Neural progenitor cell (in vitro differentiated cells): ENCODE results near the gene TBC1D1. TPM values are rescaled to one million over a fixed set of nuclear protein-coding genes. Genes with fewer than 3 reads are reported as not detected.

Source experiments
- DNase-seq: peaks from one replicate; pipeline ENCODE4 v3.0.0-alpha.2; 2016; ENCODE audit warnings: low spot score
- H2AFZ ChIP-seq: fragments of 200-600 bp; sonication (generic); replicated peaks from 2 replicates; pipeline ENCODE4 v1.6.1; 2016; ENCODE audit warnings: antibody characterized with exemption
- H3F3A ChIP-seq: fragments of 200-600 bp; sonication (generic); 2 replicates; pipeline ENCODE4 v1.6.1; 2016; ENCODE audit warnings: antibody characterized with exemption, low read depth
- H3K27ac ChIP-seq: fragments of 200-600 bp; sonication (generic); 2 replicates; pipeline ENCODE4 v1.5.1; 2016; ENCODE audit warnings: mild to moderate bottlenecking
- H3K27me3 ChIP-seq: fragments of 200-600 bp; sonication (generic); 2 replicates; pipeline ENCODE4 v1.6.1; 2016; ENCODE audit warnings: mild to moderate bottlenecking, moderate library complexity
- H3K36me3 ChIP-seq: fragments of 200-600 bp; sonication (generic); 2 replicates; pipeline ENCODE4 v1.5.1; 2016
- H3K4me1 ChIP-seq: fragments of 200-600 bp; sonication (generic); 2 replicates; pipeline ENCODE4 v1.6.1; 2016; ENCODE audit warnings: mixed run types
- H3K4me2 ChIP-seq: fragments of 200-600 bp; sonication (generic); 2 replicates; pipeline ENCODE4 v1.6.1; 2016
- H3K4me3 ChIP-seq: fragments of 200-600 bp; sonication (generic); 2 replicates; pipeline ENCODE4 v1.5.1; 2016
- H3K79me2 ChIP-seq: fragments of 200-600 bp; sonication (generic); 2 replicates; pipeline ENCODE4 v1.6.1; 2016; ENCODE audit warnings: low read depth
- H3K9ac ChIP-seq: fragments of 200-600 bp; sonication (generic); 2 replicates; pipeline ENCODE4 v1.6.1; 2016
- H3K9me3 ChIP-seq: fragments of 200-600 bp; sonication (generic); 2 replicates; pipeline ENCODE4 v1.5.1; 2016; ENCODE audit warnings: low read depth
- H4K20me1 ChIP-seq: fragments of 200-600 bp; sonication (generic); 2 replicates; pipeline ENCODE4 v1.6.1; 2016; ENCODE audit warnings: low read depth
- H3K27ac Mint-ChIP-seq: 3 replicates; pipeline ENCODE4 v1.8.0; 2021; ENCODE audit warnings: mixed read lengths
- H3K27me3 Mint-ChIP-seq: 2 replicates; pipeline ENCODE4 v1.8.0; 2022; ENCODE audit warnings: low read depth, mild to moderate bottlenecking, inconsistent platforms, moderate library complexity, mixed read lengths; ENCODE audit not compliant: insufficient read depth
- H3K36me3 Mint-ChIP-seq: 3 replicates; pipeline ENCODE4 v1.8.0; 2021; ENCODE audit warnings: mixed read lengths
- H3K4me1 Mint-ChIP-seq: 3 replicates; pipeline ENCODE4 v1.8.0; 2021; ENCODE audit warnings: mixed read lengths
- H3K4me3 Mint-ChIP-seq: 3 replicates; pipeline ENCODE4 v1.8.0; 2021; ENCODE audit warnings: mild to moderate bottlenecking, moderate library complexity, mixed read lengths
- H3K9me3 Mint-ChIP-seq: 3 replicates; pipeline ENCODE4 v1.8.0; 2020; ENCODE audit warnings: mixed read lengths
- CTCF ChIP-seq: fragments of 200-600 bp; sonication (generic); IDR thresholded peaks from 2 replicates; pipeline ENCODE4 v1.5.1; 2017; ENCODE audit warnings: antibody characterized with exemption, mild to moderate bottlenecking
- EZH2 ChIP-seq: fragments of 200-600 bp; sonication (generic); IDR thresholded peaks from 2 replicates; pipeline ENCODE4 v1.6.1; 2017; ENCODE audit warnings: antibody characterized with exemption, mild to moderate bottlenecking, moderate library complexity
- EZH2phosphoT487 ChIP-seq: fragments of 200-600 bp; sonication (generic); IDR thresholded peaks from 2 replicates; pipeline ENCODE4 v1.6.1; 2017; ENCODE audit warnings: antibody characterized with exemption
- total RNA-seq: library from RNA; depleted of rRNA; stranded (reverse); fragments of >200 nt; gene quantifications from 2 replicates; pipeline ENCODE4 v1.2.3, GENCODE V29; 2015; ENCODE audit warnings: low replicate concordance

TBC1D1 gene
- total RNA-seq, 1 donor from 2014 or later = 208 TPM

GRCh38 chr4:37865450-37865849 is 25.4 kb upstream of the TBC1D1 start:
- Mint-ChIP-seq H3K36me3 (peaks cover 15% of the 10 kb centered on the region), H3K9me3 (no peaks in the 10 kb centered on the region), H3K4me3 (no peak overlapping the region), H3K27me3 (no peaks in the 10 kb centered on the region), H3K4me1 (no peaks in the 10 kb centered on the region), H3K27ac (no peak overlapping the region)
- no peak overlapping the region for H2AFZ ChIP-seq
- no peak overlapping the region for H3K27ac ChIP-seq
- H3K4me1 ChIP-seq = no peaks in the 10 kb centered on the region
- H3K4me3 ChIP-seq = no peak overlapping the region
- no peaks in the 10 kb centered on the region for H4K20me1 ChIP-seq
- DNase-seq = no peak
- no peak overlapping the region for H3K4me2 ChIP-seq
- no peaks in the 10 kb centered on the region for H3F3A ChIP-seq
- no peak for TF ChIP-seq EZH2phosphoT487
- no peak for TF ChIP-seq CTCF
- TF ChIP-seq EZH2 = no peak
- H3K79me2 ChIP-seq = no peaks in the 10 kb centered on the region
- no peak overlapping the region for H3K9ac ChIP-seq
- peaks cover 6% of the 10 kb centered on the region for H3K36me3 ChIP-seq
- H3K27me3 ChIP-seq = no peaks in the 10 kb centered on the region
- no peaks in the 10 kb centered on the region for H3K9me3 ChIP-seq

GRCh38 chr4:37867102-37867501 is 23.8 kb upstream of the TBC1D1 start:
- Mint-ChIP-seq H3K27me3 (no peaks in the 10 kb centered on the region), H3K36me3 (peaks cover 10% of the 10 kb centered on the region), H3K4me3 (no peak overlapping the region), H3K27ac (no peak overlapping the region), H3K4me1 (no peaks in the 10 kb centered on the region), H3K9me3 (no peaks in the 10 kb centered on the region)
- no peaks in the 10 kb centered on the region for H3F3A ChIP-seq
- no peaks in the 10 kb centered on the region for H3K27me3 ChIP-seq
- H4K20me1 ChIP-seq = no peaks in the 10 kb centered on the region
- no peak overlapping the region for H2AFZ ChIP-seq
- H3K9me3 ChIP-seq = no peaks in the 10 kb centered on the region
- no peaks in the 10 kb centered on the region for H3K4me1 ChIP-seq
- no peak for DNase-seq
- H3K4me2 ChIP-seq = no peak overlapping the region
- no peak overlapping the region for H3K27ac ChIP-seq
- H3K79me2 ChIP-seq = no peaks in the 10 kb centered on the region
- H3K36me3 ChIP-seq = peaks cover under 1% of the 10 kb centered on the region
- H3K9ac ChIP-seq = no peak overlapping the region
- H3K4me3 ChIP-seq = no peak overlapping the region
- TF ChIP-seq EZH2phosphoT487 (no peak), CTCF (no peak), EZH2 (no peak)

GRCh38 chr4:37868238-37868637 is 22.6 kb upstream of the TBC1D1 start:
- Histone ChIP-seq H2AFZ (no peak overlapping the region), H3K4me2 (no peak overlapping the region), H3K4me3 (no peak overlapping the region), H3K27ac (no peak overlapping the region), H3K79me2 (no peaks in the 10 kb centered on the region), H3K27me3 (no peaks in the 10 kb centered on the region), H3K9me3 (no peaks in the 10 kb centered on the region), H3K9ac (no peak overlapping the region), H4K20me1 (no peaks in the 10 kb centered on the region), H3K36me3 (no peaks in the 10 kb centered on the region), H3F3A (no peaks in the 10 kb centered on the region), H3K4me1 (no peaks in the 10 kb centered on the region)
- no peak for TF ChIP-seq CTCF
- TF ChIP-seq EZH2 = no peak
- no peak for TF ChIP-seq EZH2phosphoT487
- H3K27me3 Mint-ChIP-seq = no peaks in the 10 kb centered on the region
- H3K36me3 Mint-ChIP-seq = peaks cover 10% of the 10 kb centered on the region
- no peak for DNase-seq
- H3K27ac Mint-ChIP-seq = no peak overlapping the region
- H3K4me3 Mint-ChIP-seq = no peak overlapping the region
- H3K9me3 Mint-ChIP-seq = no peaks in the 10 kb centered on the region
- no peaks in the 10 kb centered on the region for H3K4me1 Mint-ChIP-seq
